GM18951 (cell line): Measurements from ENCODE around the gene SFXN5.
"Not testable (repeated sequence)": the region's sequence is repeated elsewhere in the genome, so short reads cannot be mapped to it uniquely, and the experiment has no call there.

Source experiments
- POLR2A ChIP-seq: IDR thresholded peaks from 4 replicates; pipeline ENCODE4 v1.6.1; 2011; ENCODE audit warnings: mild to moderate bottlenecking; ENCODE audit not compliant: insufficient read length, insufficient read depth; ENCODE audit errors: extremely low read depth
- in situ Hi-C: fragments of 300-500 bp; cut with MboI; formaldehyde crosslinking; loops from one replicate; pipeline ENCODE4 v1.12.0; 2022; ENCODE audit warnings: low sequenced_read_pairs, mixed read lengths, inconsistent platforms; ENCODE audit not compliant: unreplicated experiment

The SFXN5 gene

DNA sequence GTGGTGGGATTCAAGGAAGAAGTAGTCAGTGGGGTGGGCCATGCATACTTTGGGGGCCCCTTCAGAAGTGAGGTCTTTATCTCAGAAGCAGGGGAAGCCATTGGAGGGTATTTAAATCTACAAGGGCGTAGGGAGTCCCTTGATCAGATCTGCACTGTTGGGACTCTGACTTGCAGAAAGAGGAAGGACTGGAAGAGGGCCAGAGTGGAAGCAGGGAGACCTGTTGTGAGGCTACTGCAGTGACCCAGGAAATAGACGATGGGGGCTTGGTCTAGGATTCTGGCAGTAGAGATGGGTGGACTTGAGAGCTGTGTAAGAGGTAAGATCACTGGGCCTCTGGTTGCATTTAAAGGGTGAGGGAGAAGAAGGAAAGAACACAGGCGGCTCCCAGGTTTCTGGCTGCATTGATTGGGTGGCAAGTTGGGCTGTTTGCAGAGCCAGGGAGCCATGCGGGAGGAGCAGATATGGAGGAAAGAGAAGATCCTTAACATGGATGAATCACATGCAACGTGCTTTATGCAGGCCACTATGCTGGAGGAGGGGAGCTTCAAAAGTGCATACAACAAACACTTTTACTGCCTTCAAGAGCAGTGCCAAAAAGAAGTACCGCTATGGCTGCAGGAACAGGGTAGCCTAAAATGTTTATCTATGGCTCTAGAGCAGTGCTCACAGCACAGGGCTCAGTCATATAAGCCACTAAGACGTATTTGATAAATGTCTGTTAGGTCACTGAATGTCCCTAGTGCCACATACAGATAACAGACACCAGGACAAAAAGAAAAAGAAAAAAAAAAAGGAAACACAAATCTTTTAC is 2.3 kb downstream of the SFXN5 start:
- in situ Hi-C loops, result no loop called here
- no peak for TF ChIP-seq POLR2A

DNA sequence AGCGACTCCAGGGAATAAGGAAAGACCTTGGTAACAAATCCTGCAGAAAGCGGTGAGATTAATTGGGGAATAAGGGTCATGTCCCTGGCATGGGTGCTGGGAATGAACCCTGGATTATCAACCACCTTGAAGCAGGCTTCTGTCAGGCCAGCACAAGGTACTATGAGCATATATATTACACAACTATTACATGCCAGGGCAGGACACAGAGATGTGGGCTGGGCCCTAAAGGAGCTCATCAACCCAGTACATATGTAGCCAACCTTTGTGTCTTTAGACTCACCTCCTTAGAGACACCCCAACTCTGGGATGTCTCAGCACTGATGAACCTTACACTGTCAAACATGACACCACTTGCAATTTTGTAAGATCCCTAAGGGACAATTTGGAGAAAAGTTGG is 3.4 kb downstream of the SFXN5 start:
- in situ Hi-C loops, result no loop called here

DNA sequence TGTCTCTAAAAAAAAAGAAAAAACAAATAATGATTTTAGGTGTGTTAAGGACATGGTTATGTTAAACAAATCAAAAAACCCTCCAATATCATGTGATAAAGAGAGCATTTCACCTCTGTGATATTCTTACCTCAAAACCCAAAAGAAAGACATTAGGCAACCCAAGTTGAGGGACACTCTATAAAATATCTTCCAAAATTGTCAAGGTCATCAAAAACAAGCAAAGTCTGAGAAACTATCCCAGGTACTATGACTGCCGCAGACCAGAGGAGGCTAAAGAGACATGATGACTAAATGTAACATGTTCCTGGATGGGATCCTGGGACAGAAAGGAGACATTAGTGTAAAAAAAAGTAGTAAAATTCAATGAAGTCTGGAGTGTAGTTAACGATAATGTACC is 4.5 kb downstream of the SFXN5 start:
- no peak for TF ChIP-seq POLR2A
- in situ Hi-C loops, result no loop called here

More for the DNA sequence above, 3.4 kb downstream of the SFXN5 start:
- TF ChIP-seq POLR2A, result no peak

DNA sequence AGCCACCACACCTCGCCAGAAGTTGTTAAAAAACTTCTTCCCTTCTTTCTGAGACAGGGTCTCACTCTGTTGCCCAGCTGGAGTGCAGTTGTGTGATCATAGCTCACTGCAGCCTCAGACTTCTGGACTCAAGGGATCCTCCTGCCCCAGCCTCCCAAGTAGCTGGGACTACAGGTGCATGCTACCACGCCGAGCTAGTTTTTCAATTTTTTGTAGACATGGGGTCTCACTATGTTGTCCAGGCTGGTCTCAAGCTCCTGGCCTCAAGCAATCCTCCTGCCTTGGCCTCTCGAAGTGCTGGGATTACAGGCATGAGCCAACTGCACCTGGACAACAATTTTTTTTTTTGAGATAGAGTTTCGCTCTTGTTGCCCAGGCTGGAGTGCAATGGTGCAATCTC is 6.4 kb downstream of the SFXN5 start:
- in situ Hi-C loops, result not testable (repeated sequence)

DNA sequence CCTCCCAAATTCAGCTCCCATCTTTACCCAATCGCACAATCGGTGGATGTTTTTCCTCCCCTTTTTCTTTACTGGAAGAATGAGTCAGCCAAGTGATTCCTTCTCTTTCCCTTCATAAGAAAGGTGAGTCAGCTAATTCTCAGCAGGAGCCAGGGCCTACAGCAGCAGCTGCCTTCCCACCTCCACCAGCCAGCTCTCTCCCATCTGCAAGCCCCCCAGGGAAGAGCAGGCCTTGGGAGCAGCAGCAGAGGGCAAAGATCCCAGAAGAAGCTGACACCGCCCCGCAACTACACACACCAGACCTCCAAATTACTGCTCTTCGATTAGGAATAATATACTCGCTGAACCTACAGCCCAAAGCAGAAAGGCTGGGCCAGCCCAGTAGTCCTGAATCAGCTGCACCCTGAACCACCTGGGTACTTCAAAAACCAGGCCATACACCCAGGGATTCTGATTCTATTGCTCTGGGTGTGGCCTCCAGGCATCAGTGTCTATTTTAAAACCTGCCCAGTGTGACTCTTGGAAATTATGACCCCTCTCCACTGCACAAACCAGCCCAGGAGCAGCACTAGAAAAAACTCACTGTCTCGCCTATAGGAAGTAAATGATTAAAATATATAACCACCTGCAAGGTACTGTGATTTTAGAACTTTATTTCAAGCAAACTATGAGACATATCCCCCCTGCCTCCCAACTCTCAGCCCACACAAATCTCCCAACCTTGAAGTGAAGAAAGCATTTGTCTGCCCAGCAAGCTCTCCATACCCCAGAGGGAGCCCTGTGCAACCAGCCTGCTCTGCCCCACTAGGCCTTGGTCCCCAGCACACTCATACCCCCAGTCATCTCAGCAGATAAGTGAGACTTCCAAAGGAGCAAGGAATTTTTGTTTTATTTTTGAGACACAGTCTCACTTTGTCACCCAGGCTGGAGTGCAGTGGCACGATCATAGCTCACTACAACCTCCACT is 7.3 kb downstream of the SFXN5 start:
- no peak for TF ChIP-seq POLR2A
- in situ Hi-C loops, result no loop called here

DNA sequence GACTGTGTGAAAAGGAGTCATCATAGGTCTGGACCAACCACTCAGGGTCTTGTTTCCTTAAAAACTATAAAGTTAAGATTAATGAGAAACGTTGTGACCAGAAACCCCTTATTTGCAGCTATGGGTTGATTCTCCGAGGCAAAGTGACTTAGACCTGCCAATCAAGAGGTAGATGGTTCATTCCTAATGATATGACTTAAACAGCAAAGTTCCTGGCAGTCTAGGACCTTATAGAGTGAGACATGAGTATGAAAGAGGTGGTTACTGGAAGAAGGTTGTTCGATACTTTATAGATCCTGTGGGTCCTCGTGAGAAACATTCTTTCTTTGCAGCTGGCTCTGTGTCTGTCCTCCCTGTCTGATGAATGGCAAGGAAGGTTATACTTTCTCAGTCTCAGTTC is 8.0 kb downstream of the SFXN5 start:
- in situ Hi-C loops, result no loop called here
- no peak for TF ChIP-seq POLR2A

DNA sequence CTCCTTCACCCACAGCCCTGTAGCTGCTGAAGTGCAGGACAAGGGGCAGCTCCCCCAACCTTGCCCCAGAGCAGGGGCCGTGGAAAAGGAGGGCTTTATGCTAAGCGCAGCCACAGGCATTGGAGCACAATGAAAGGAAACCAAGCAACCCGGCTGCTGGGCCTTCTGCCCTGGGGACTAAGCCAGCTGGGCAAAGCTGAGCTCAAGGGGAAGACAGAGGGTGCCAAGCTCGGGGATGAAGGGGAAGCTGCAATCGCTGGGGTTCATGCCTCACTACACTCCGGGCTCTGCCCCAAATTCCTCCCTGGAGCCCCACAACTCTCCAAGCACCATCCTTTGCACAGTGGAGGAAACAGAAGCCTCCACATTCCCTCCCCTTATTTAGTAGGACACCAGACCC is 12.4 kb downstream of the SFXN5 start:
- TF ChIP-seq POLR2A, result no peak
- in situ Hi-C loops, result no loop called here

DNA sequence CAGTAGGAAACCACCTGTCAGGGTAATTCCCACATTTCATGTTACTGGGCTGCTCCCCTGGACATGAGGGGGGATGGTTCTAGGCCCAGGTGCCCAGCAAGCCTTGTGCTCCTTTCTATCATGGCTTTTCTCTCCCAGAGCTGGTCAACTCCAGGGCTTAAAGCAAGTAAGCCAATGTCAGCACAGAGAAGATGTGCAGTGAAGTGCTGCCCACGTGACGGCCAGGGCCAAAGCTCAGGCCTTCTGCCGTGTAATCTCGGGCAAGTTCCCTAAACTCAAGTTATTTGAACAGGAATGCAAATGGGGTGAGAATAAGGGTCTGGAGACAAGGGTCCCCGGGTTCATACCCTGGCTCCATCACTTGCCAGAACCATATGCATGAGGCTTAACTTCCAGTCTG is 16.5 kb downstream of the SFXN5 start:
- in situ Hi-C loops, result no loop called here
- no peak for TF ChIP-seq POLR2A

DNA sequence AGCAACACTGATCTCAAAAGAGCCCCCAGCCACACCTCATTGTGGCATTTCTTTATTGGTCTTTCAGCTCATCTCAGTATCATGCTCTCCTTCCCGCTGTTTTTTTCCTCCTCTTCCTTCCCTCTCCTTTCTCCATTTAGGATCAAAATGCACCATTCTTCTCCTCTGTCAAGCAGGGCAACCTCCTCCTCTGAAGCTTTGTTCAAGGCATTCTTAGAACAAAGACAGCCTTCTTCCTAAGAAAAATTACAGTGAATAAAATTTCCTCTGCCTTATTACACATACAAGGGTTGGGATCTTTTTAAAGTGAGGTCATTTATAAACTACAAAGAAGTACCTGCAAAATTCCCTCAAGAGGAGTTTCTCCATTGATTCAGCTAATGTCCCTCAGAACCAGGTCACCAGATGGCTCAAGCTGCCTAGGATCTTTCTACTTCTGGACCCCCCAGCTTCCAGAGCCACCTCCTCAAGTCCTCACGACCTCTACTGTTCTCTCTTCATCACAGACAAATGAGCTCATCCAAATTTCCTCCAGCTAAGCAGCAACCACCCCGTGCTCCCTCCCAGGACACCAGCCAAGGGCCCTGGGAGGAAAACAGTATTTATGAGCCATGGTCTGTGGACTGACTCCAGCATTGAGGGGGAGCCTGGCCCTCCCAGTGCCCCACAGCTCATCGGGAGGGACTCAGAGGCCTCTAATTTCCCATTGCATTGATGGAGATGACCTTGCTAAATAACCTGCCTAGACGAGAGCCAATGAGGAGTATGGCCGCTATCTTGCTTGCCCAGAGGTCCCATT is 18.0 kb downstream of the SFXN5 start:
- in situ Hi-C loops, result no loop called here
- no peak for TF ChIP-seq POLR2A

DNA sequence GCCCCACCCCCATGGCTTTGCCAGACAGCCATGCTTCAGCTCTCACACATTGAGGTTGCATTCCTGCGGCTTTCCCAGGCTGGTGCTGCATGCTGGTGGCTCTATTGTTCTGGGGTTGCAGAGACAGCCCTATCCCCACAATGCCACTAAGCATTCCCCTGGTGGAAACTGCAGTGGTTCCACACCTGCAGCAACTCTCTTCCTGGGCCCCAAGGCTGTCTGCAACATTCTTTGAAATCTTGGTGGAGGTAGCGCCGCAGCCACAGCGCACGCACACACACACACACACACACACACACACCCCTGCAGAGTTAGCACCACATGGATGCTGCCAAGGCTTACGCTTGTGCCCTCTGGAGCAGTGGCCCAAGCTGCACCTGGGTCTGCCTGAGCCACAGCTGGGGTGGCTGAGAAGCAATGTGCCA is 21.4 kb downstream of the SFXN5 start:
- no peak for TF ChIP-seq POLR2A
- in situ Hi-C loops, result no loop called here

DNA sequence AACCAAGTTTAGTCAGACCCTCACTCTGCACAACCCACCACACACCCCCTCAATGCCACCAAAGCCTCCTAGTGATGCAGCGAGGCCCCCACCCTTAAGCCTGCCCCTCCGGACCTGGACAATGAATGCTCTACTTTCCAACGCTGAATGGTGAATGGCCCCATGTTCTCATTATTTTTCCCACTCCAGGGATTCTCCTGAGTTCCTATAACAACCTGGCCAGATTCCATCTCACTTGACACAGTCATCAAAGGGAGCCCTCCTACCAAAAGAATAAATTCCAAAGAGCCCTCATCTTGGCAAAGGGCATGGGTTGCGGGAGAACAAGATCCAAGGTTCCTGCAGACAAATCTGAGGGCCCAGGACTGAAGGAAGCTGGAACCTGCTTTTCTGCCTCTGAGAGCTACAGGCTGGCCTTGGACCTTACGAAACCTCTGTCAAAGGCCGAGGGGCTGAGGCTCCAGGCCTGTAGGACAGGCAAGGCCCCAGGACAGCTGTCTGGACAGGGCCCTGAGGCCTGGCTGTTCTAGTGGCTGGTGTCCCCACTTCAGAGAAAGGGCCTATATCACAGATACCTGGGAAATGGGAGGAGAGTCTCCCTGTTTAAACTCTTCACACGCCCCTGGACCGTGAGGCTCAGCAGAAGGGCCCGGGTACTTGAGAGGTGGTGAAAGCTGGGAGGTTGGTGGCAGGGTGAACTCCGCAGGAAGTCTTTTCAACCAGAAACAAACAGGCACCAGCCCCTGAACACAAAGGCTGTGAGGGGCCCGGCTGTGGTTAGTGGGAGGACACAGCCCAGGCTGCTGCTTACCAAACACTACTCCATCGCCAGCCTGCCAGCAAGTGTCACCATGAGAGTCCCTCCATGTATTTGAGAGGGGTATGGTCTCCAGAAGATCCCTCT is 27.3 kb downstream of the SFXN5 start:
- in situ Hi-C loops, result no loop called here
- no peak for TF ChIP-seq POLR2A

DNA sequence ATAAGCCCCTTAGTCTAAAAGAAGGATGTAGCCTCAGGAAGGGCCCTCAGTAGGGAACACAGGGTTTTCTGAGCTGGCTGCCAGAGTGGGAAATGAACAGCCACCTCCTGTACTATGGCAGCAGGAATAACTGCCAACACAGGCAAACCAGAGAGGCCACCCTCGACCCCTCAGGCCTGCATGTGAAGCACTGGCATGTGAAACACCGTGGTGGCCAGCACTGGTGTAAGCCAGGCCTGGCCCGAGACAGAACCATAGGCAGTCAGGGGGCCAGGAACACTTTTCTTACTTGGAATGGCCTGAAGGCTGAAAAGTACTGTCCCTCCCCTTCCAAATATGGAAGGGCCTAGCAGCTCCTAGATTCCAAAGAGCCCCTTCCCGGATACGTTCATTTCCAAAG is 28.2 kb downstream of the SFXN5 start:
- in situ Hi-C loops, result no loop called here
- no peak for TF ChIP-seq POLR2A
